IPS-18c (cell line): Measurements from ENCODE around the gene SFMBT1.

Experiments
- H3K4me3 ChIP-seq: 2 replicates; pipeline ENCODE4 v1.7.0; 2013; ENCODE audit warnings: low read depth, mild to moderate bottlenecking, low read length, moderate library complexity; ENCODE audit not compliant: insufficient read depth
- H3K9me3 ChIP-seq: one replicate; pipeline ENCODE4 v1.6.1; 2013; ENCODE audit warnings: mild to moderate bottlenecking, low read length, moderate library complexity; ENCODE audit not compliant: control insufficient read depth, insufficient read depth

The SFMBT1 gene

GRCh38 chr3:52860424-52860768 lies 185.5 kb downstream of the SFMBT1 start:
- Histone ChIP-seq H3K9me3 (peaks cover 7% of the 10 kb centered on the region), H3K4me3 (no peak overlapping the region)

DNA sequence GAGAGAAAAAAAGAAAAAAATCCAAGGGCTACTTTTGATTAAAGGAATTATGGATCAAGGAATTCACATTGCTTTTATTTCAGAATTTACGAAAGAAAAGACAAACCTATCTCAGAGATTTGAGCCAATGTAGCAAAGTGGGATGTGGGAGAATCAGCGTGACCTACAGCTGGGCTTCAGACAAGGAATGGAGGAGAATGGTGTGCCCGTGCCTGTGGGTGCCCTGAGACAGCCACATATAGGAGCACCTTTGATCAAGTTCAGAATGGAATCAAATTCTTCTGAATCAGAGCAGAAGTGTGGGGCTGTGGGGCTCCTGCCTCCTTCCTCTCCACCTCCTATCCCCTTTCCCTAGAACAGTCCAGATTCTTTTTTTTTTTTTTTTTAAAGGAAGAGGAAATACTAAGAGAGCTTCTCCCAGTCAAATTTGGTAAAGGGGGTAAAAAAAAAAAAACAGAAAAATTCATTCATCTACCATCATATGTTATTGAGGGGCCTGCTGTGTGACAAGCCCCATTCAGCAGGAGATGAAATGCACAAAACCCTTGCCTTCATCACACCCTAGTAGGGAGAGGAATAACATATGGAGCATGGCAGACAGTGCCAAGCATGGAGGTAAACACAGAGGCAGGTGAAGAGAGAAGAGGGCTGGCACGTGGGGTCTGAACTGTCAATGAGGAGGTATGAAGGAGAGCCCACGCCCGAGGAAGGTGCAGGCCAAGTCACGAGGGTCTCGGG lies 186.0 kb downstream of the SFMBT1 start:
- Histone ChIP-seq H3K4me3 (no peak overlapping the region), H3K9me3 (peaks cover 7% of the 10 kb centered on the region)

GRCh38 chr3:52857864-52858263 lies 188.0 kb downstream of the SFMBT1 start:
- Histone ChIP-seq H3K4me3 (no peak overlapping the region), H3K9me3 (peaks cover 2% of the 10 kb centered on the region)

DNA sequence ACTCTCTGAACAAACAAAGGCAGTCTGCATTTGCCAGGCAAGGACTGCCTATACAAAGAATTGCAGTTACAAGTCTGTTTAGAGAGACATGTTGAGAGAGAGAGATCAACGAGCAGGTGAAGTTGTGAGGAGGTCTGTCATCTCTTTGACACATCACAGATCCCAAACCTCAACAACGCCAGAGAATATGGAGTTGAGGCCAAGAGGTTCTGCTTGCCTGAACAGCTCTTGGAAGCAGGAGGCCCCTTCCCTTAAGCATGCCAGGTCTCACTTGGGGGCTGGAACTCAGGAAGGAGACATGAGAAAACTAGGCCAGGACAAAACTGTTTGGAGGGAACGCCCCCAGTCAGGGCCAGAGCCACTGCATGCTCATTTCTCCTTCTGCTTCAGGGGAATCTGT lies 188.7 kb downstream of the SFMBT1 start:
- peaks cover 2% of the 10 kb centered on the region for H3K9me3 ChIP-seq
- no peak overlapping the region for H3K4me3 ChIP-seq

GRCh38 chr3:52856666-52857065 lies 189.2 kb downstream of the SFMBT1 start:
- H3K4me3 ChIP-seq = no peak overlapping the region
- H3K9me3 ChIP-seq = peaks cover 2% of the 10 kb centered on the region

- Histone ChIP-seq H3K9me3 (no peaks in the 10 kb centered on the region), H3K4me3 (no peak overlapping the region)
Observed at GRCh38 chr3:52854013-52854412, 191.9 kb downstream of the SFMBT1 start.
